HG03469 (cell line): ENCODE data around the gene LAMC2.

ENCODE experiments used
- ATAC-seq: cut with Tn5 transposase; IDR thresholded peaks from one replicate; pipeline ENCODE4 v1.9.1; 2021; ENCODE audit warnings: mild to moderate bottlenecking, moderate library complexity, moderate number of reproducible peaks; ENCODE audit not compliant: unreplicated experiment

LAMC2 gene

DNA sequence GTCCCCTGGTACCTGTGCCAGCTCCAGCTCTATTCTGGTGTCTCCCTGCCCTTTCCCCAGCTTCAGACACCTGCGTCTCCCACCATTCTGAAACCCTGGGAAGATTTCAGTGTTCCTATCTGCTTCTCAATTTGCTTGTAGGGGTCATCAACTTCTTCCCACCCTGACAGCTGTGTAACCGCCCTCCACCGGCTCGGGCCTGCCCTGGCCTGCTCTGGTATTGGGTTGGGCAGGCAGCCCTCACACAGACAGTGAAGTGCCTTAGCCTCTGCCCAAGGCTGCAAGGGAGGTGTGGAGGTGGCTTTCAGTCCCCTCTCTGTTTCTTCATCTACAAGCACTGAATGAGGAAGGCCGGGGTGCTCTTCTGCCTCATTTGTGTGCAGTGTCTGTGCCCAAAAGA is 97.2 kb downstream of the LAMC2 start:
- ATAC-seq = no peak

DNA sequence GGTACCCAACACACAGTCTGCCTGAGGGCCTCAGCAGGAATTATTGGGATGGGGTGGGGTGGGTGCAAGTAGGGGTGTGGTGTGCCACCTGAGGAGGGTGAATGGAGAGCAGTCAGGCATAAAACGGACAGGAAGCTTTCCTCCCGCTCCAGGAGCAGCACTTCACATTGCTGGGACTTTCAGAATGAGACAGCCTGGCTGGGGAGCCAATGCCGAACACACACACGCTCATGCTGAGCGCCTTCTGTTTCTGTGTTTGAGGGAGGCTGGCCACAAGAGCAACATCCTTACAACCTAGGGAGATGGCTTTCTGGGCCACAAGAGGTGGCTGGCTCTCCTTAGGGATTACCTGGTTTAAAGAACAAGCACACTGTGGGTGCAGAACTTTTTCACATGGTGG is 98.0 kb downstream of the LAMC2 start:
- ATAC-seq = no peak

DNA sequence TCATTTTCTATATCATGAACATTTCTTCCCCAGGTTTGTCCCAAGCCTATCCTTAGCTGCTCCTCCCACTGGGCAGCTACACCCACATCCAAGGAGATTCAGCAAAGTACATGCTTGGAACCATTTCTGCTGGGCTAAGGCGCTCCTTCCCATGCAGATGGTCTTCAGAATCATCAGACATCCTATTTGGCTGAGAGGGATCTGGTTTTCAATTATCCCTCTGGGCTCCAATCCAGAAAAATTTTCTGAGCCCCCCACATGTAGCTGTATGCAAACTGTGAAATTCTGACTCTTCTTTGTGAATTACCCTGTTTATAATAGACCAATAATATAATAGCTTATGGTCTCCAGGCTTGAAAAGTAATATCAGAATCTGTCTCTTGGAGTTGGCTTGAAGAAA is 99.2 kb downstream of the LAMC2 start:
- ATAC-seq = no peak

DNA sequence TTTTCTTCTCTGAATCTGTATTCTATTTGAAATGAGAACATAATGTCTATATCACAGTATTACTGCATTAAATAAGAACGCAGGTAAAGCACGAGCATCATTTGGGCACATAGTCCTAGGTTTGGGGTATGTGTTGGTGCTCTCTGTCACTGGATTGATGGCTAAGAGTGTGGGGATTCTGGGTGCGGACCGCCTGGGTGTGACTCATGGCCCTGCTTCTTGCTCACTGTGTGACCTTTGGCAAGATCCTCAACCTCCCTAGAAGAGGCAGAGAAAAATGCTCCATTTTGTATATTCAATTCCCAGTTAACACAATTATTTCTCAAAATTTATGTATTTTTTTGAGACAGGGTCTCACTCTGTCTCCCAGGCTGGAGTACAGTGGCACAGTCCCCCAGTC is 99.7 kb downstream of the LAMC2 start:
- ATAC-seq = no peak

DNA sequence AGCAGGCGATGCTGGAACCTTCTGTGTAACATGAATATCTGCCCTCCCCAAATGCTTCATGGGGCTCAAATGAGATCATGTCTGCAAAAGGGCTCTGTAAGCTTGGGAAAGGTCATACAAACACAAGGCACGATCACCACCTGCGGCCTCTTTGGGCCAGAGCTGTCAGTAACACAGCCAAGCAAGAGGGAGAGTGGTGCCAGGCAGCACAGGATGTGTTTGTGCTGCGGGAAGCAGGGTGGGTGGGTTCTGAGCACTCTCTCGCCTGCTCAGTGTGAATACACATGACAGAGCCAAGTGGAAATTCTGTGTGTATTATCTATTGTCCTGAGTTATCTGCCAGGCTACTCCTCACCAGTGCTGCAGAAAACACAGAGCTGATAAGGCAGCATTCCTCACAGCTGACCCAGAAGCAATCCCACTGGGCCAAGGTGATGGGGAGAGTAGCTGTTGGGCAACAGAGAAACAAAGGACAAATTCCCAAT is 101.2 kb downstream of the LAMC2 start:
- no peak for ATAC-seq

DNA sequence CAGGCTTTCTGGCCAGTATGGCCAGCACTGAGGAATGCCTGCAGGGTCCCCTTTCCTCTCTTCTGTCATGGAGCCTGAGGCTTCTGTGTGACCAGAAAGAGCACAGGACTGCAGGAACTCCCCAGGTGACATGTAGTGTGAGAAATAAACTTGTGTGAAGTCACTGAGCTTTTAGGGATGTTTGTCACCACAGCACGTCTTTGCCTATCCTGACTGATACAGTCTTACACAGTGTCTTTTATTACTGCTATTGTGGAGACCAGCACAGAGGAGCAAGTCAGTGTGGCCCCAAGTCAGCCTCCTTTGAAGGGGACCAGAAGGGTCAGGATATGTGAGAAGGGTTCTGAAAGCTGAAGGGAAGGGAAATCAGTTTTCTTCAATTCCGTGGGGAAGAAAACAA is 102.5 kb downstream of the LAMC2 start:
- no peak for ATAC-seq

DNA sequence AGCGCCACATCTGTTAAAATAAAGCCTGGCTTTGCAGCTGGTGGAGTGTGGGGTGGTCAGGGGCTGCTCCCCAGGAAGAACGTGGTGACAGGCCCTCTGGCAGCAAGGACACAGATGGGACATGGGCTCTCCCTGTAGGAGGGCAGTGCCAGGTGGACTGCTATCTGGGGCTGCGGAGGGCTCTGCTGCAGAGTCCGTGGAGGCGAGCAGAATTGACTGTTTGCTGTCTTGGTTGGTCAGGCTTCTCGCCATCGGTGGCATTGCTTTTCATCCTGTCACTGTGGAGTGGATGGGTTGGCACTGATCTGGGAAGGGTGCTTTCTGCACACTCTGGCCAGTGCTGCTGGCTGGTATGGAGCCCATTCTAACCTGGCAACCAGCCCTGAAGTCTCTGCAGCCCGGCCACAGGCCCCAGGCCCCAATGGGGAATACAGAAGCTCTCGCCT is 103.0 kb downstream of the LAMC2 start:
- ATAC-seq = no peak

DNA sequence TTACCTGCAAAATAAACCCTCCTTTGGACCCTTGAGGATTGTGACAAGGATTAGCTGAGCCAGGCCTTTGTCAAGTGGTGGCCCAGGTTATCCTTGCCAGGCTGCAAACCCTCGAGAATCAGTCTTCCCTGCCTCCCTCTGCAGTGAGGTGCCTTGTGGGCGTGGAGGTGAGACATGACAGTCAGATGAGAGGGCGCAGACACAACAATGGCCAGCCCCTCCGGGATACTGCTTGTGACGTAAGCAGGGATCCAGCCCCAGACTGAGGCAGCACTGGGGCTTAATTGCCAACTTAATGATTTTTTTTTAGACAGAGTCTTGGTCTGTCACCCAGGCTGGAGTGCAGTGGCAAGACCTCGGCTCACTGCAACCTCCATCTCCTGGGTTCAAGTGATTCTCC is 104.6 kb downstream of the LAMC2 start:
- no peak for ATAC-seq

DNA sequence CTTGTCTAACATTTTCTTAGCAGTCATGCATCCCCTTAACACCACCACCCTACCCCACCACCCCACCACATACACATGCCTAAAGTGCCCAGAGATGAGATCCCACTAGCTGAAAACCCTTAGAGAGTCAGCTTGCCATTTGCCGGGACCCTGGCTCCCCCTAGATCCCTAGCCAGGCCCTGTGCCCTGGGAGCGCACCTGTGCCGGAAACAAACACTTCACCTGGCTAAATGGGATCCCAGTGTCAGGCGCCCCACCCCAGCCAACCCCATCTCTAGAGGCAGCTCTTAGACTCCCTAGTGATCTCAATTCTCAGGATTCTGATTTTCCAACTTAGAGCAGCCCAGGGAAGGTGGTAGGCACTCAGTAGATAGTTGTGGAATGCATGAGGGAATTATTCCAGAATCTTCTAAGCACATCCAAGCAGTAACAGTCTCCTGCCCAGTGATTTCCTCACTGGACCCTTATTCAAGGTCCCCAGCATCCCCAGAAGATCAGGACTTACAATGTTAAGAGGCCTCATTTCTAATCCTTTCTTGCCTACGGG is 105.2 kb downstream of the LAMC2 start:
- no peak for ATAC-seq

DNA sequence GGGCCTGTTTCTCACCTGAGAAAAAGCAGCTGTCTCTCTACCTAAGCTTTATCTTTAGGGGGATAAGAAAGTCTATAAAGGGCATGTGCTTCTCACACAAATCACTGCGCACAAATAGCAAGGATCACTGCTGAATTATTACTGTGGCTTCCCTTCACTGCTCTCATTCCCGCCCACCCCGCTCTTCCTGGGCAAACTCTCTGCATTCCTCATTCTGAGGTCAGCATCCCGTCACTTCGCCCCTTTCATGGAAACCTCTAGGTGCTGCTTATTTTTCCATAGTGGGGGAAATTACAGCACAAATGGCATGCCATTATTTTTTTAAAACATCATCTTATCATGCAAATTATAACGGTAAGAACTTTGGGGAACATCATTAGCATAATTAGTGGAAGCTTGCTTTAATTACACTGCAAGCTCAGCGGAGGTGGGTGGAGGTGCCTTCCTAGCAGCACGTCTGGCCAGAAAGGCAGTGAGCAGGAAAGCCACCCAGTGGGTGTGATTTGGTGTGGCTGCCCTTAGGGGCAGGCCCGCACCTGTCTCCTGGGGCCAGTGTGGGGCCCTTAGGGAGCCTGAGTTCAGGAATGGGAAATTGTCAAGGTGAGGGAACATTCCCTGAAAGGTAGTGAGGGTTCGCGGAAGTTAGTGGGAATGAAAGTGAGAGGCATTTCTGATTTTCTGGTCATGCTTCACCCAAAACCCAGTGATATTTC is 105.9 kb downstream of the LAMC2 start:
- ATAC-seq = no peak

DNA sequence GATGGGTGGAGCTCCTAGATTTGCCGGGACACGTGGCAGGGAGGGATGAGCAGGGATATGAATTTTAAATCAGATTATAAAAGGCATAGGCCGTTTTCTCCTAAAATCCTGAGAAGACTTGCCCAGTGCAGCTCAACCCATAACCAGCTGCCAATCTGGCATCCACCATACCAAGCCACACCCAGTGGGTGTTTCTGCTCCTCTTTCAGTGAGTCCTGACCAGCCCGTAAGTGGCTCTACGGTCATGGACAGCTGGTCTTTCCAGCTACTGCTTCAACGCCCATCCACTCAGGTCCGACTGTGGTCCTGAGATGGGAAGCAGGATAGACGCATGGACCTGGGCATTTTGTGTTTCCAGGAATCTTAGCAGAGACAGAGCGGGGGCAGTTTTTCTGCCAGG is 107.2 kb downstream of the LAMC2 start:
- no peak for ATAC-seq

DNA sequence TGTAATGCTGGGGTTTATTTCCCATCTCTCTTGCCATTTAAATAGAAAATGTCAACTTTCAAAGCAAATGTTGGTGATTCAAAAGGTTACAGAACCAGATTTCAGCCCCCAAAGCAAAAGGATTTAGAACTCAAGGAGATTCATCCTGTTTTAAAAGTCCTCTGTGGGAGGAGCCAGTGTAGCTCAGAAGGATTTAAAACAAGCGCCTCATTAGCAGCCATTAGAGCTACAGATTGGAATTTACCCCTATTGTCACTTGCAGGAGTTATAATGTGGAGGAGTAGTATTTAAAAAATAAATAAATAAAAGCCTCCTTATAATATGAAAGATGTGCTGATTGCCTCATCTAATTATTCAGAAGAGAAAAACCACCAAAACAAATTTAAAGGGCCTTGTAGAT is 107.8 kb downstream of the LAMC2 start:
- no peak for ATAC-seq
